ENCODE data around the gene ZNF230. TPM values are rescaled to one million over a fixed set of nuclear protein-coding genes. Genes with fewer than 3 reads are reported as not detected.
A peak's percentile ranks its signal among the peaks of the same experiment; 100 is the strongest.

Gene ZNF230
- total RNA-seq, 2 experiments from 2014 or later, result 2.2 to 2.8 TPM

DNA sequence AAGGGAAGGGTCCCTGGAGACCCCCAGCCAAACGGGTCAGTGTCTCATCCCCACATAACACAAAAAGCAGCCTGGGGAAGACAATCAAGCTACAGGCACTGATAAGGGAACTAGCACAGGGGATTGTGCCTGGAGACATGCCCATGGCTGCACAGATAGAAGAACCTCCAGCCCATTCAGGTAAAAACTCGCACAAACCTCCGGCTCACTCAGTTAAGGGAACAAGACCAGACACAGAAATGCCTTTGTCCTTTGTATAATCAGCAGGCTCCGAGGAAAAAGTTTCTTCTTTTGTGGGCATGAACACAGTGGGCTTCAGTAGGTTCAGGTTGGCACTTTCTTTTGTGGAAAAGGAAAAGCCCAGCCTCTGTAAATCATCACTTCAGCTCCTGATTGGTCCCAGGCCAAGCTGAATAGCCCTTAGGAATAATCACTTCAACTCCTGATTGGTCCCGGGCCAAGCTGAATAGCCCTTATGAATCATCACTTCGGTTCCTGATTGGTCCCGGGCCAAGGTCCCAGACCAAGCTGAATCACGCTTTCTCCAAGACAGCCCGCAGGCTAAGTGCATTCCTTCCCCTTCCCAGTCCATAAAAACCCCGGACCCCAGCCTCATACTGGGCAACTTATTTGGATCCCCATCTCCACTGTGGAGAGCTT, 5.0 kb upstream of the ZNF230 start:
- TF ChIP-seq, protein P1, sequence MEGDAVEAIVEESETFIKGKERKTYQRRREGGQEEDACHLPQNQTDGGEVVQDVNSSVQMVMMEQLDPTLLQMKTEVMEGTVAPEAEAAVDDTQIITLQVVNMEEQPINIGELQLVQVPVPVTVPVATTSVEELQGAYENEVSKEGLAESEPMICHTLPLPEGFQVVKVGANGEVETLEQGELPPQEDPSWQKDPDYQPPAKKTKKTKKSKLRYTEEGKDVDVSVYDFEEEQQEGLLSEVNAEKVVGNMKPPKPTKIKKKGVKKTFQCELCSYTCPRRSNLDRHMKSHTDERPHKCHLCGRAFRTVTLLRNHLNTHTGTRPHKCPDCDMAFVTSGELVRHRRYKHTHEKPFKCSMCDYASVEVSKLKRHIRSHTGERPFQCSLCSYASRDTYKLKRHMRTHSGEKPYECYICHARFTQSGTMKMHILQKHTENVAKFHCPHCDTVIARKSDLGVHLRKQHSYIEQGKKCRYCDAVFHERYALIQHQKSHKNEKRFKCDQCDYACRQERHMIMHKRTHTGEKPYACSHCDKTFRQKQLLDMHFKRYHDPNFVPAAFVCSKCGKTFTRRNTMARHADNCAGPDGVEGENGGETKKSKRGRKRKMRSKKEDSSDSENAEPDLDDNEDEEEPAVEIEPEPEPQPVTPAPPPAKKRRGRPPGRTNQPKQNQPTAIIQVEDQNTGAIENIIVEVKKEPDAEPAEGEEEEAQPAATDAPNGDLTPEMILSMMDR (IDR thresholded peaks at IDR 0.05), result no peak
- Mint-ChIP-seq H3K36me3 (ENCODE audit: low read depth) (peaks cover 74% of the 10 kb centered on the region), H3K9me3 (peaks cover 13% of the 10 kb centered on the region), H3K4me3 (no peak overlapping the region), H3K27ac (no peak overlapping the region), H3K4me1 (ENCODE audit: low read depth) (peaks cover 8% of the 10 kb centered on the region), H3K27me3 (no peaks in the 10 kb centered on the region)
- Histone ChIP-seq H3K9me3 (ENCODE audit: control insufficient read depth in 1 of 2, insufficient read depth in 1 of 2, low read length in 2 of 2) (peaks cover 7 to 30% of the 10 kb centered on the region in 2 experiments), H3K27ac (ENCODE audit: low read depth in 1 of 2, low read length in 2 of 2) (no peak overlapping the region), H3K4me1 (ENCODE audit: insufficient read depth, low read length) (peaks cover 7% of the 10 kb centered on the region), H3K4me3 (ENCODE audit: low read length) (no peak overlapping the region), H3K36me3 (ENCODE audit: insufficient read depth, low read length) (peaks cover 42% of the 10 kb centered on the region), H3K27me3 (ENCODE audit: control insufficient read depth in 1 of 2, insufficient read depth in 2 of 2, low read length in 2 of 2) (no peaks in the 10 kb centered on the region)
- intact Hi-C loops (cut with DNase I, micrococcal nuclease), result no loop called here
- no peak for DNase-seq
- CTCF ChIA-PET, result no interaction called here
- POLR2A ChIA-PET, result no interaction called here
- ATAC-seq (ENCODE audit: poor library complexity), result no peak

DNA sequence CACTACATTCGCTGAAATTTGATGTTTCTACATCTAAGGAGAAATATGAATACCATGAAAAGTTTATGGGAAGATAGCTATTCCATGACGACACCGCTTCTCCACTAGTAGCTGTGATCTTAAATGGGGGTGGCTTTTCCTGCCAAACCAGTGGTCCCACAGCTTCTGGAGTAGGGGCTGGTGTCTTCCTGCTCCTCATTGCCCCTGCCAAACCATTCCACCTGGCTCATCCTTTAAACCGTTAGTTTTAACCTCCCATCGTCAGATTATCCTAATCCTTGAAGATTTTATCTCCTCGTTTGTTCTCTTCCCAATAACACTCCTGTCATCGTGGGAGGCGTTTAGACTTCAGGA, 568 bp upstream of the ZNF230 start:
- CTCF ChIA-PET, result interaction anchor here (1.2 kb wide), 1 partner anchor 93 kb away, joined by 3 read pairs; no protein-coding TSS in a partner anchor
- peaks cover 4% of the 10 kb centered on the region for H3K36me3 ChIP-seq (ENCODE audit: insufficient read depth, low read length)
- POLR2A ChIA-PET, result interaction anchor here (0.6 to 1.3 kb wide), 3 partner anchors 67 to 498 kb away, joined by 3 to 8 read pairs (median 3); partner anchors contain the start of gene ZNF45
- H3K27me3 Mint-ChIP-seq, result no peaks in the 10 kb centered on the region
- peak overlapping the region; percentile 84 for H3K4me3 ChIP-seq (ENCODE audit: low read length)
- peaks cover 13 to 34% of the 10 kb centered on the region in 2 experiments for H3K9me3 ChIP-seq (ENCODE audit: control insufficient read depth in 1 of 2, insufficient read depth in 1 of 2, low read length in 2 of 2)
- no peak for ATAC-seq (ENCODE audit: poor library complexity)
- no peak for DNase-seq
- H3K4me3 Mint-ChIP-seq, result peak overlapping the region; percentile 100
- H3K4me1 Mint-ChIP-seq (ENCODE audit: low read depth), result peaks cover 29% of the 10 kb centered on the region
- peak overlapping the region; percentile 90 for H3K27ac Mint-ChIP-seq
- peaks cover 18% of the 10 kb centered on the region for H3K9me3 Mint-ChIP-seq
- no peaks in the 10 kb centered on the region for H3K27me3 ChIP-seq (ENCODE audit: control insufficient read depth in 1 of 2, insufficient read depth in 2 of 2, low read length in 2 of 2)
- intact Hi-C loops (cut with DNase I, micrococcal nuclease), result loop anchor here (1.0 to 10.0 kb wide), 12 partner anchors 17 to 305 kb away; partner anchors contain the start of genes ZNF155 (in 2 of the 2), ZNF224 (in 2 of the 2), ZNF45 (in 2 of the 2) and ZNF222 (in 1 of the 2)
- TF ChIP-seq, protein P1 (IDR thresholded peaks at IDR 0.05), result no peak
- peaks cover 18% of the 10 kb centered on the region for H3K4me1 ChIP-seq (ENCODE audit: insufficient read depth, low read length)
- H3K36me3 Mint-ChIP-seq (ENCODE audit: low read depth), result peaks cover 59% of the 10 kb centered on the region
- H3K27ac ChIP-seq (ENCODE audit: low read depth in 1 of 2, low read length in 2 of 2), result peak overlapping the region in 1 of 2 donors; percentile 6

DNA sequence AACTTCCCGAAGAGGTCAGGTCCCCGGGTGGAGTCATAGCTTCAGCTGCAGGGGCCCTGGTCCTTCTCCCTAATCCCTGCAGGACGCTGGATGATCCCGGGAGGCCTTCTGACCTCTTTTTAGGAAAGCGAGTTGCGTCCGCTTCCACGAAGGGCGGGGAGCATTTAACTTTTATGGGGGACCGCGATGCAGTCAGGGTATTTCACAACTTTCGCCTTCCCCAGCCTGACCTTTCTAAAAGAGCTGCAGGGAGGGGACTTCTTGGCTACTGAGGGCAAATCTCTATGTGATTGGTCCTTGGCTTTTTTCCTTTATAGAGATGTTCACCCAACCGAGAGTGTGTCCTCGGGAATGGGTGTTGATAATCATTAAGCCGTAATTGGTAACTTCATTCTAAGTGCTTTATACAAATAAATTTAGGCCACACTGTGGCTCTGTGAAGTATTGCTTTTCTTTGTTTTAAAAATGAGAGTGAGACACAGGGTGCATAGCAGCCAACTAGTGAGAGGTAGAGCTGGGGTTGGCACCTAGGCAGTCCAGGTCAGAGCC, 778 bp downstream of the ZNF230 start:
- H3K4me3 Mint-ChIP-seq, result peak overlapping the region; percentile 100
- peaks cover 21% of the 10 kb centered on the region for H3K9me3 Mint-ChIP-seq
- Histone ChIP-seq H3K27ac (ENCODE audit: low read depth in 1 of 2, low read length in 2 of 2) (no peak overlapping the region), H3K27me3 (ENCODE audit: control insufficient read depth in 1 of 2, insufficient read depth in 2 of 2, low read length in 2 of 2) (no peaks in the 10 kb centered on the region), H3K36me3 (ENCODE audit: insufficient read depth, low read length) (peaks cover 16% of the 10 kb centered on the region), H3K4me1 (ENCODE audit: insufficient read depth, low read length) (peaks cover 18% of the 10 kb centered on the region), H3K4me3 (ENCODE audit: low read length) (peak overlapping the region; percentile 84), H3K9me3 (ENCODE audit: control insufficient read depth in 1 of 2, insufficient read depth in 1 of 2, low read length in 2 of 2) (peaks cover 18 to 35% of the 10 kb centered on the region in 2 experiments)
- ATAC-seq (ENCODE audit: poor library complexity) (peak; percentile 36), DNase-seq (peak in 2 of 14 experiments; percentile 20 to 21)
- ChIA-PET POLR2A (interaction anchor here (1.4 kb wide), 1 partner anchor 68 kb away, joined by 4 read pairs; the partner anchor contains the start of gene ZNF45), CTCF (interaction anchor here (0.9 kb wide), 1 partner anchor 92 kb away, joined by 3 read pairs; no protein-coding TSS in a partner anchor)
- TF ChIP-seq, protein P1 (IDR thresholded peaks at IDR 0.05), result no peak
- H3K27me3 Mint-ChIP-seq, result no peaks in the 10 kb centered on the region
- H3K4me1 Mint-ChIP-seq (ENCODE audit: low read depth), result peaks cover 29% of the 10 kb centered on the region
- peak overlapping the region; percentile 90 for H3K27ac Mint-ChIP-seq
- intact Hi-C loops (cut with DNase I, micrococcal nuclease), result loop anchor here (2.0 to 10.0 kb wide), 10 partner anchors 19 to 304 kb away; partner anchors contain the start of genes ZNF224 (in 2 of the 2), ZNF45 (in 2 of the 2), ZNF155 (in 1 of the 2) and ZNF225 (in 1 of the 2)
- peaks cover 59% of the 10 kb centered on the region for H3K36me3 Mint-ChIP-seq (ENCODE audit: low read depth)

Data from CD4-positive, alpha-beta T cell (primary cell).